ENCODE measurements around the gene GSTT4.
"Not testable (repeated sequence)": the region's sequence is repeated elsewhere in the genome, so short reads cannot be mapped to it uniquely, and the experiment has no call there.

GSTT4 gene

DNA sequence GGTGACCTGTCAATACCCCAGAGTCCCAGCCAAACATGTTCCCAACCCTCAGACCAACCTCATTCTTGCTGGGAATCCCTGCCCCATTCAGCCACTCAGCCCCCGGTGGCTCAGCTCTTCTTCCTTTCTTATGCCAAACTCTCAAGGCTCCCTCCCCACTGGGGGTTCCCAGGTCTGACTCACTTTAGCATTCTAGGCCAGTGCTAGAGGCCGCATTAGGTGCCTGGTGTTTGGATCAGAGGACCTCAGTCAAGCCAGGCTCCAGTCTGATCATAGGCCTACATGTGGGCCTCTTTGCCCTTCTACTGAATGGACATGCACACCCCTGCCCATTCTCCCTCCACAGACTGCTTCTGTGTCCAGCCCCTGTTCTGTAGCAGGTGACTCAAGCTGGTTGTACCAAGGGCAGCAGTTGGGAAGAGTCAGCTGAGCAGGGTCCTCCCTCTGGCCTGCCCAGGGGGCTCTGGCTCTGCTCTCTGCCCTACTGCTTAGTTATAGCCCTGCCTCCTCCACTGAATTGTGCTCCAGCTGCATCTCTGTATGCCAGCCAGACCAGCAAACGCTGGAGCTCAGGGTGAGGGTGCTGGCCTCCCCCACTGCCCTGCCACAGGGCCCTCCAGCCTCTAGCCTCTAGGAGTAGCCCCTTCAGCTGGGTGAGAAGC, 15.5 kb downstream of the GSTT4 start:
- DNase-seq (ENCODE audit: low read depth in 2 of 2): not testable (repeated sequence)

DNA sequence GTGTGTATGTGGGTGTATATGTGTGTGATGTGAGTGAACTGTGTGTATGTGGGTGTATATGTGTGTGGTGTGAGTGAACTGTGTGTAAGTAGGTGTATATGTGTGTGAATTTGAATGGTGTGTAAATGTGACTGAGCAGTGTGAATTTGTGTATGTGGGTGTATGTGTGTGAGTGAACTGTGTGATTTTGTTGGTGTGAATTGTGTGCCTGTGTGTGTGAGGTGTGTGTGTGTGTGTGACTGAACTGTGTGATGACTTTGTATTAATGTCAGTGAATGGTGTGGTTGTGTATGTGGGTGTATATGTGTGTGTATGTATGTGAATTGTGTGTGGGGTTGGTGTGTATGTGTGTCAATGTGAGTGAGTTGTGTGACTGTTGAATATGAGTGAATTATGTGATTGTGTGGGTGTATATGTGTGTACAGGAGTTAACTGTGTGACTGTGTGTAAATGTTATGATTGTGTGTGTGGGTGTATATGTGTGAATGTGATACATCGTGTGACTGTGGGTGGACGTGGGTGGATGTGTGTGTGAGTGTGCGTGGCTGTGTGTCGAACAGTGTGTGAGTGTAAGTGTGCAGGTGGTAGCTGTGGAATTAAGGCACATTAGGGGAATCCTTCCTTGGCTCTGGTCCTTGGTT, 18.6 kb downstream of the GSTT4 start:
- not testable (repeated sequence) for DNase-seq (ENCODE audit: low read depth in 2 of 2)

DNA sequence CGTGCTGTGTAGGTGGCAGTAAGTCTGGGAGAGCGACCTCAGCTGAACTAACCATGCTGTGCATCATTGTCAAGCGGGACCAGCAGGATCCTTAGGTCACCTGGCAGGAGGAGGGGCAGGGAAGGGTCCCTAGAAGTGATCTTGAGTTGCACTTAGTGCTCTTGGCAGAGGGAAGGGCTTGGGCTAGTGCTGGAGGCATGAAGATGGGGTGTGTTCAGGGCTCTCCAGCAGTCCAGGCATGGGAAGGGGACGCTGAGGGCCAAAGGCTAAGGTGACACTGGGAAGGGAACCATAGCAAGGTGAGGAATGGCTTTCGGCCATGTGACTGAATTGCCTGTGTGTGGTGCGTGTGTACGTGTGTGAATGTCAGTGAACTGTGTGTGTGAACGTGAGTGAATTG, 19.2 kb downstream of the GSTT4 start:
- not testable (repeated sequence) for DNase-seq (ENCODE audit: low read depth in 2 of 2)

- no peak for DNase-seq (ENCODE audit: low read depth in 2 of 2)
Observed at GRCh38 chr22:23984430-23984829, 20.8 kb downstream of the GSTT4 start.

- not testable (repeated sequence) for DNase-seq (ENCODE audit: low read depth in 2 of 2)
Observed at GRCh38 chr22:23980567-23980966, 24.7 kb downstream of the GSTT4 start.

DNA sequence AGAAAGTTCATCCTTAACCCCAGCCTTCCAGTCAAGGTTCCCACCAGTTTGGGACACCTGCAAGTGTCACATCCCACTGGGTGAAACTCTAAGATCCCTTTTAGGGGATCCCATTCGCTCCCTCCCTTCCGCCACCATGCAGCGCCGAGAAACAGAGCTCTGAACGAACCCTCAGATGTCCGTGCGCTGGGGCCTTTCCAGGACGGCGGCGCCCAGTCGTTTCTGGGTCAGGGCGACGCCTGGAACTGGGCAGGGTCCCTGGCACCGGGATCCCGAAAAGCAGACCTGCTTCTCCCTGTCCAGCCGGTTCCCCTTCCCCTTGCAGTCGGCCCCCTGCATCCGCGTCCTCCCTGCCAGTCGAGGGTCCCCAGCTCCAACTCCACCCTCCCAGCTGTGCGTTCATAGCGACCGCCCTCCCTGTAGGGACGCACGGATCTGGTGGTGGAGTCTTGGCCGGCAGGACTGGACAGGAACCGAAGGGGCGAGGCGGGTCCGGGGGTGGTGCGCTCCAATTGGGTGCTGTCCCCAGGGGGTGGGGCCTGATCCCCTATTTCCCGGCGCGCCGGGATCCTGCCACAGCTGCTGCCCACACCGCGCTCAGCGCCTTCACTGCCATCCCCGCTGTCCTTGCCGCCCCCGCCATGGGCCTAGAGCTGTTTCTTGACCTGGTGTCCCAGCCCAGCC, 25.6 kb downstream of the GSTT4 start, which contains the start of gene GSTT2:
GSTT2 (plus strand) TSS at position 578 of the 684 bp plus-strand sequence.
- not testable (repeated sequence) for DNase-seq (ENCODE audit: low read depth in 2 of 2)

- not testable (repeated sequence) for DNase-seq (ENCODE audit: low read depth in 2 of 2)
Observed at GRCh38 chr22:23977304-23977703, 27.9 kb downstream of the GSTT4 start.

DNA sequence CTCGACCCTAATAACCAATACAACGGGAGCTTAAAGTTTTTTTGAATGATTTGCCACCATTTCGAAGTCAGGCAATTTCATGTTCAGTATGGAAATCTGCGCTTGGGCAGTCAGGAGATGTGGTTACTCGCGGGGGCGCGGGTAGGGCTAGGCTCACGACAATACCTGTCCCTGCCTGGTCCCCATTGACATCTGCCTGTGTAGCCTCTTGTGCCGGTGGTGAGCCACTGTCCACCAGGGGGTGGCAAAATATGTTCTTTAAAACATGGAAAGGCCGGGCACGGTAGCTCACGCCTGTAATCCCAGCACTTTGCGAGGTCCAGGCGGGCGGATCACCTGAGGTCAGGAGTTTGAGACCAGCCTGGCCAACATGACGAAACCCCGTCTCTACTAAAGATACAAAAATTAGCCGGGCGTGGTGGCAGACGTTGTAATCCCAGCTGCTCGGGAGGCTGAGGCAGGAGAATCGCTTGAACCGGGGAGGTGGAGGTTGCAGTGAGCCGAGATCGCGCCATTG, 30.4 kb downstream of the GSTT4 start:
- not testable (repeated sequence) for DNase-seq (ENCODE audit: low read depth in 2 of 2)

DNA sequence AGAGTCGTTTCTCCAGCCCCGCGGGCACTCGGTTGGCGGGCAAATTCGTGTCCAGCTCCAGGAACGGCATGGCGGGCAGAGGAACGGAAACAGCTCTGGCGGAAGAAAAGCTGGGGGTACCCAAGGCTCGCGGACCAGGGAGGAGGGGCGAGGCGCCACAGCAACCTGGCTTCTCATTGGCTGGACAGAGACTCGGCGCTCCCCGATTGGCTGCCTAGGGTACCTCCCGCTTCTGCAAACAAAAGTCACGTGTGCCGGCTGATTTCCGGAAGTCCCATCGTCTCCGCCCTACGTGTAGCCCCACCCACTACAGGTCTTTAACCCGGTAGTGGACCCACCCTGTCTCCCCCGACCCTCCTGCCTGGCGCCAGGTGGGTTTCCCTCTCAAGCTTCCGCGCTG, 30.9 kb downstream of the GSTT4 start, which contains the start of gene DDT:
DDT (minus strand) TSS at position 97 of the 400 bp plus-strand sequence; CDS start at position 70, 27 bp downstream.
- not testable (repeated sequence) for DNase-seq (ENCODE audit: low read depth in 2 of 2)

DNA sequence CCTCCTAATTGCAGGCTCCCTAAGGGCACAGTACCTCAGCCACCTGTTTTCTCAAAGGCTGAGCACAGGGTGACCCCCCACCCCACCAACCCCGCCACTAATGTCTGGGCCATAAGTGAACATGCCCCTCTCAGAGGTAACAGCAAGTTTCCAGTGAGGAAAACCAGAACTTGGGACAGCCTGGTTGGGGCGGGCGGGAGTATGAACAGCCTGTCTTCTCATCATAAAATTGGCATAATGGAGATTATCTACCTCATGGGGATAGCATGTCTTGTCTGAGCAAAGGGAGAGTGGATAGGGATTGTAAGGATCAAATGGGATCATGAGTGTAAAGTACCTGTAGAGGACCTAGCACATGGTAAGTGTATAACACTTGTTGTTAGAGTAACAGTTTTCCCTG, 33.3 kb downstream of the GSTT4 start:
- not testable (repeated sequence) for DNase-seq (ENCODE audit: low read depth in 2 of 2)

DNA sequence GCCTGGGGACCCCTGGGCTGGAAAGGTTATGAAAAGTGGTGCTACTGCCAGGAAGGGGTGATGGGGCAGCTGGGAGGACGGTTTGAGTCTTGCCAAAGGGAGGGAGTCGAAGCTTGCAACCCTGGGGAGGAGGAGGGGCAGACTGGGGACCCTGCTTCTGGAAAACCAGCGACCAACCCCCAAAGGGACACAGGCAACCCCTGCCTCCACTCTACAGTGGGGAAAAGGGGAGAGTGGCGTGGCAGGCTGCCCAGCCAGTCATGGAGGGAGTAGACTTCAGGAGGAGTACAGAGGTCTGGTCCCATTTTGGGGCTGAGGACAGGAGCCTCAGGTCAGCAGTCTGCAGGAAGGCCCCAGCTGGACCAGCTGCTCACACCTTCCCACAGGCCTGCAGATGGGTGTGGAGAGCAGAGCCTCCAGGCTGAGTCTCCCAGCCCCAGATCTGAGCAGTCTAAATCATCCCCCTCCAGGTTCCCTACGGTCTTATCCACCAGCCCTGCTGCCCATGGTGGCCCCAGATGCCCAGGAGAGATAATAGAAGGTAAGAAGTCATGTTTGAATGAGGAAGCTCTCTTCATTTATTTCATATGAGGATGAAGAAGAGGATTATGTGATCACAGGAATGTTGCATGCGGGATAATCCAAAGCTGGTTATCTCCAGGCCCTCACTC, 34.3 kb downstream of the GSTT4 start:
- no peak for DNase-seq (ENCODE audit: low read depth in 2 of 2)

- DNase-seq (ENCODE audit: low read depth in 2 of 2): no peak
Observed at GRCh38 chr22:23970201-23970641, 35.0 kb downstream of the GSTT4 start.

DNA sequence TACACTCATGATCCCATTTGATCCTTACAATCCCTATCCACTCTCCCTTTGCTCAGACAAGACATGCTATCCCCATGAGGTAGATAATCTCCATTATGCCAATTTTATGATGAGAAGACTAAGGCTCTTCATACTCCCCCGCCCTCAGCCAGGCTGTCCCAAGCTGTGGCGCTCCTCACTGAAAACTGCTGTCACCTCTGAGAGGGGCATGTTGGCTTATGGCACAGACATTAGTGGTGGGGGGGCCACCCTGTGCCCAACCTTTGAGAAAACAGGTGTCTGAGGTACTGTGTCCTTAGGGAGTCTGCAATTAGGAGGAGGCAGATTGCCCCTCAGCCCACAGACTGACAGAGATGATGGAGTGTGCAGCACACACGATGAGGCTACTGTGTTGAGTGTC, 36.2 kb downstream of the GSTT4 start:
- no peak for DNase-seq (ENCODE audit: low read depth in 2 of 2)

DNA sequence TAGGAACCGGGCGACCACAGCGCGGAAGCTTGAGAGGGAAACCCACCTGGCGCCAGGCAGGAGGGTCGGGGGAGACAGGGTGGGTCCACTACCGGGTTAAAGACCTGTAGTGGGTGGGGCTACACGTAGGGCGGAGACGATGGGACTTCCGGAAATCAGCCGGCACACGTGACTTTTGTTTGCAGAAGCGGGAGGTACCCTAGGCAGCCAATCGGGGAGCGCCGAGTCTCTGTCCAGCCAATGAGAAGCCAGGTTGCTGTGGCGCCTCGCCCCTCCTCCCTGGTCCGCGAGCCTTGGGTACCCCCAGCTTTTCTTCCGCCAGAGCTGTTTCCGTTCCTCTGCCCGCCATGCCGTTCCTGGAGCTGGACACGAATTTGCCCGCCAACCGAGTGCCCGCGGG, 38.7 kb downstream of the GSTT4 start, which contains the start of gene DDTL:
DDTL (plus strand) TSS at position 321 of the 400 bp plus-strand sequence; CDS start at position 348, 27 bp downstream.
- not testable (repeated sequence) for DNase-seq (ENCODE audit: low read depth in 2 of 2)

- DNase-seq (ENCODE audit: low read depth in 2 of 2): not testable (repeated sequence)
Observed at GRCh38 chr22:23966094-23966493, 39.2 kb downstream of the GSTT4 start.

- not testable (repeated sequence) for DNase-seq (ENCODE audit: low read depth in 2 of 2)
Observed at GRCh38 chr22:23961084-23961771, 44.0 kb downstream of the GSTT4 start, which contains the start of gene GSTT2B. GSTT2B (minus strand) TSS chr22:23961195; CDS start chr22:23961131, 64 bp downstream.

GRCh38 chr22:23956301-23956900, 48.9 kb downstream of the GSTT4 start:
- peak; percentile 23 to 74 for DNase-seq (ENCODE audit: low read depth in 2 of 2)

DNA sequence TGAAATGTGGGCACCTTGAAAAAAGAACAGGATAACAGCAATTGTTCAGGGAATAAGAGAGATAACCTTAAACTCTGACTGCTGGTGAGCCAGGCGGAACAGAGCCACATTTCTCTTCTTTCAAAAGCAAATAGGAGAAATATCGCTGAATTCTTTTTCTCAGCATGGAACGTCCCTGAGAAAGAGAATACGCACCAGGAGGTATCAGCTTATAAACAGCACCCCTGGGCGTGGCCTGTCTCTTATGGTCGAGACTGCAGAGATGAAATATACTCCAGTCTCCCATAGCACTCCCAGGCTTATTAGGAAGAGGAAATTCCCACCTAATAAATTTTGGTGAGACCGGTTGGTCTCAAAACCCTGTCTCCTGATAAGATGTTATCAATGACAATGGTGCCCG, 49.4 kb downstream of the GSTT4 start:
- not testable (repeated sequence) for DNase-seq (ENCODE audit: low read depth in 2 of 2)

DNA sequence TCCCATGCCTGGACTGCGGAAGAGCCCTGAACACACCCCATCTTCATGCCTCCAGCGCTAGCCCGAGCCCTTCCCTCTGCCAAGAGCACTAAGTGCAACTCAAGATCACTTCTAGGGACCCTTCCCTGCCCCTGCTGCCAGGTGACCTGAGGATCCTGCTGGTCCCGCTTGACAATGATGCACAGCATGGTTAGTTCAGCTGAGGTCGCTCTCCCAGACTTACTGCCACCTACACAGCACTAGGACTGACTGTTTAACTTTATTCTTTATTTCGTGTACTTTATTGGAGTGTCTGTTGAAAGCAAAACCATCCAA, 50.3 kb downstream of the GSTT4 start:
- DNase-seq (ENCODE audit: low read depth in 2 of 2): not testable (repeated sequence)

- DNase-seq (ENCODE audit: low read depth in 2 of 2): not testable (repeated sequence)
Observed at GRCh38 chr22:23954193-23954990, 50.9 kb downstream of the GSTT4 start.
